Bronchial epithelial cell (primary cell): ENCODE results near the gene AHR. TPM values are rescaled to one million over a fixed set of nuclear protein-coding genes. Genes with fewer than 3 reads are reported as not detected.
A peak's percentile ranks its signal among the peaks of the same experiment; 100 is the strongest.

Experiments used
- DNase-seq: peaks from one replicate; pipeline ENCODE4 v3.0.0-alpha.2; 2010; ENCODE audit warnings: low read depth
- FAIRE-seq: peaks from 2 replicates; lab custom pipeline; 2011; peaks lifted over from hg19 to GRCh38; lab: Jason Lieb, UNC
- H3K27me3 ChIP-seq: 2 replicates; pipeline ENCODE4 v1.5.1; 2011; ENCODE audit warnings: low read length; ENCODE audit not compliant: control insufficient read depth, insufficient read depth
- H3K36me3 ChIP-seq: 2 replicates; pipeline ENCODE4 v1.5.1; 2011; ENCODE audit warnings: low read length; ENCODE audit not compliant: control insufficient read depth, insufficient read depth
- H3K4me3 ChIP-seq: 2 replicates; pipeline ENCODE4 v1.5.1; 2011; ENCODE audit warnings: mild to moderate bottlenecking, low read depth, low read length, control low read depth
- CTCF ChIP-seq: IDR thresholded peaks from 2 replicates; pipeline ENCODE4 v1.5.1; 2011; ENCODE audit warnings: mild to moderate bottlenecking, moderate library complexity, low read length, control low read depth, inconsistent platforms; ENCODE audit not compliant: insufficient read depth, severe bottlenecking
- total RNA-seq: library from RNA; depleted of rRNA; stranded (reverse); fragments of >200 nt; gene quantifications from 2 replicates; pipeline ENCODE4 v1.2.1, GENCODE V29; 2014

The AHR gene
- total RNA-seq, 1 donor from 2014 or later = 85.6 TPM

DNA sequence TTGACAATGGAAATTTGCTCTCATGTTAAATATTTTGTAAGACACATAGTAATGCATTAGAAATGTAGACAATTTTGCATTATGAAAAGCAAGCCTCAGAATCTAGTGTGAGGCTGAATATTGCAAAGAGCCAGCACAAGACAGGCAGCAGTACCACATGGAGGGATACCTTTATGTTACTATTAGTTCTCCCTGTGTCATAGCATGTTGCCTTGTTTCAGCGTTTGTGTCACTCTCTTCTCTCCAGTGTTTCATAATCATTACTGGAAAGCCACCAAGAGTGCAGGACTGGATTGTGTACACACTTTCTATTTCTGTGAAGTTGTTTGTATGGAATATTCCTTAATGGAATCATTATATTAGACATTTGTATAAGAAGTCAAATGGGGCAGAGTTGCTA is 8.5 kb downstream of the AHR start:
- no peak overlapping the region for H3K4me3 ChIP-seq
- H3K27me3 ChIP-seq = no peaks in the 10 kb centered on the region
- H3K36me3 ChIP-seq = peaks cover 5% of the 10 kb centered on the region
- DNase-seq = no peak
- no peak for TF ChIP-seq CTCF
- FAIRE-seq = no peak

- H3K4me3 ChIP-seq = no peak overlapping the region
- H3K27me3 ChIP-seq = no peaks in the 10 kb centered on the region
- peaks cover 6% of the 10 kb centered on the region for H3K36me3 ChIP-seq
- TF ChIP-seq CTCF = no peak
- FAIRE-seq (peak; percentile 82), DNase-seq (no peak)
These were observed 9.1 kb downstream of the AHR start for GRCh38 chr7:17307558-17307957.

DNA sequence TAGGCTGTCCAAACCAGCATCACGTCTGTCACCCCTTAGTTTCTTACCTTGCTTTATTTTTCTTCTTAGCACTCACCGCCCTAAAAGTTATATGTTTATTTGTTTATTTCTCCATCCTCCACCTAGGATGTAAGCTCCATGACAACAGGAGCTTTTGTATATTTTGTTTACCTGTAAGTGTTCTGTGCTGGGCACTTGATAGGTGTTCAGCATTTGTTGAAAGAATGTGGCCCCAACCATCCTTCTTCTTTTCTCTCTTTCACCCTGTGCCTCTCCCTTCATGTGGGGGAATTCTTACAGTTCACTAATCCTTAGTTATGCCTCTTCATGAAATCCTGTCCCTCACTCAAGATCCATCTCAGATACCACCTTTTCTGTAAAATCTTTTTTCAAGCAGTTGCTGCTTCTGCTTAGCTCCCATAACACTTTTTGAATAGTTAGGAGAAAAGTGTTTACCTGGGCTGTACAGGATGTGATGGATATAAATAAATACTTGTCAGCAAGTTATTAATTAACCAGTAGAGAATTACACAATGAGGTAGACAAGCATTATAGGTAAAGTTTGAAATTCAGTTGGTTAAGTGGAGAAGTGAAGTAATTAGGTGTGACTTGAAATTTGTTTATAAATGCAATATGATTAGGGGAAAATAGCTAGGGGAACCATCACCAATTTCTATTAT is 9.7 kb downstream of the AHR start:
- Histone ChIP-seq H3K36me3 (peaks cover 7% of the 10 kb centered on the region), H3K4me3 (no peak overlapping the region), H3K27me3 (no peaks in the 10 kb centered on the region)
- no peak for TF ChIP-seq CTCF
- DNase-seq (no peak), FAIRE-seq (no peak)

DNA sequence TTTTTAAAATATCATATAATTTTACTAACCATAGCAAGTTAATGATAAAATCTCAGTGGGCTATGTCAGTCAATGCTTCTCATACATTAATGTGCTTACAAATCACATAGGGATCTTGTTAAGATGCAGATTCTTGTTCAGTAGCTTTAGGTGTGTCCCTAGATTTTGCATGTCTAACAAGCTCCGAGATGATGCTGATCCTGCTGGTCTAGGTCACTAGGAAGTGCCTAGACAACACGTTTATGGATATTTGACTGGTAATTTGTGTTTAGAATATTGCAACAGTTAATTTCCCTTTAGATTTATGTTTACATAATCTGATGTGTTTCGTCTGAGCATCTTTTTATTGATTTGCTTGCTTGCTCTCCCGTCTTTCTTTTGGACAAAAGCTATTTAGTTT is 12.7 kb downstream of the AHR start:
- FAIRE-seq (no peak), DNase-seq (no peak)
- Histone ChIP-seq H3K4me3 (no peak overlapping the region), H3K36me3 (peaks cover 9% of the 10 kb centered on the region), H3K27me3 (no peaks in the 10 kb centered on the region)
- TF ChIP-seq CTCF = no peak

- Histone ChIP-seq H3K27me3 (no peaks in the 10 kb centered on the region), H3K4me3 (no peak overlapping the region), H3K36me3 (peaks cover 12% of the 10 kb centered on the region)
- no peak for DNase-seq
- no peak for FAIRE-seq
- TF ChIP-seq CTCF = no peak
These were observed 13.5 kb downstream of the AHR start for GRCh38 chr7:17311952-17312351.

DNA sequence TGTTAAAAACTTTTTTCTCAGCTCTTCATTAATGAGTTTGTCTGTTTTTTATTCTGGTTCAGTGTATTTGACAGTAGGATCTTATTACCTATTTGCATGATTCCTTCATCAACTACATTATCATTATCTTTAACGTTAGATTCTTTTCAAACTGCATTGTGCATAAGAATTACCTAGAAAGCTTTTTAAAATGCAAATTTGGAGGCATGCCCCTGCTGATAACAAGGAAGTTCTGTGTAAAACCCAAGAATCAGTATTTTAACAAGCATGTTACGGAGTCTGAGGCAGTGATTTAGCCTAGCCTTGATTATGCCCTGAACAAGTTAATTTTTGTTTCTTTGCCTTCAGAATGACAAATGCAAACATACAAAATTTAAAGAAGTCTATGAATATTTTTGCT is 14.2 kb downstream of the AHR start:
- FAIRE-seq (no peak), DNase-seq (no peak)
- TF ChIP-seq CTCF = no peak
- Histone ChIP-seq H3K36me3 (peaks cover 12% of the 10 kb centered on the region), H3K4me3 (no peak overlapping the region), H3K27me3 (no peaks in the 10 kb centered on the region)
